H1 (cell line): Measurements from ENCODE around the gene CTDP1. TPM values are rescaled to one million over a fixed set of nuclear protein-coding genes. Genes with fewer than 3 reads are reported as not detected.

Experiments used
- CTCF ChIA-PET: fragments of 300-600 bp; sonication (Branson Sonifier 250); formaldehyde crosslinking; loops from one replicate; lab custom pipeline; 2021; ENCODE audit not compliant: partially characterized antibody; lab: Charles Lee
- POLR2A ChIA-PET: fragments of 300-600 bp; sonication (Branson Sonifier 250); formaldehyde crosslinking; loops from one replicate; lab custom pipeline; 2021; ENCODE audit warnings: inconsistent platforms; ENCODE audit not compliant: partially characterized antibody; lab: Charles Lee
- DNase-seq, 2 experiments: peaks; one replicate each; pipeline versions ENCODE4 v3.0.0 to v3.0.0-alpha.2; 2010 to 2022; ENCODE audit warnings: low spot score in 2 of 2, low read depth in 1 of 2, mixed read lengths in 1 of 2
- FAIRE-seq: peaks from 2 replicates; lab custom pipeline; 2011; peaks lifted over from hg19 to GRCh38; lab: Jason Lieb, UNC
- H2AFZ ChIP-seq: 2 replicates; pipeline ENCODE4 v1.8.1; 2012; ENCODE audit warnings: low read length, inconsistent platforms
- H2AK5ac ChIP-seq: 2 replicates; pipeline ENCODE4 v1.6.1; 2013; ENCODE audit warnings: low read depth, low read length
- H2BK120ac ChIP-seq: replicated peaks from 2 replicates; pipeline ENCODE3; 2013; ENCODE audit warnings: low read depth, low read length, inconsistent platforms
- H2BK12ac ChIP-seq: 2 replicates; pipeline ENCODE4 v1.6.1; 2013; ENCODE audit warnings: low read depth, low read length
- H2BK15ac ChIP-seq: 2 replicates; pipeline ENCODE4 v1.6.1; 2013; ENCODE audit warnings: low read length
- H2BK20ac ChIP-seq: 2 replicates; pipeline ENCODE4 v1.6.1; 2013; ENCODE audit warnings: low read length
- H2BK5ac ChIP-seq: 2 replicates; pipeline ENCODE4 v1.6.1; 2013; ENCODE audit warnings: low read depth, low read length
- H3K14ac ChIP-seq: 2 replicates; pipeline ENCODE4 v1.6.1; 2013; ENCODE audit warnings: inconsistent platforms; ENCODE audit not compliant: insufficient read length
- H3K18ac ChIP-seq: 2 replicates; pipeline ENCODE4 v1.6.1; 2013; ENCODE audit warnings: low read length; ENCODE audit errors: extremely low read depth
- H3K23ac ChIP-seq: 2 replicates; pipeline ENCODE4 v1.6.1; 2013; ENCODE audit warnings: inconsistent platforms; ENCODE audit not compliant: insufficient read length
- H3K23me2 ChIP-seq: 2 replicates; pipeline ENCODE4 v1.6.1; 2013; ENCODE audit warnings: low read depth, low read length
- H3K27ac ChIP-seq: 2 replicates; pipeline ENCODE4 v1.6.1; 2011; ENCODE audit warnings: low read depth, low read length, inconsistent platforms
- H3K27me3 ChIP-seq, 4 experiments: replicated peaks in 1 of 4; 1 replicate in 1 of 4; 2 replicates in 3 of 4; pipeline versions ENCODE4 v1.6.1 to v1.8.1; 2011 to 2013; ENCODE audit warnings: low read length in 3 of 4, mild to moderate bottlenecking in 3 of 4, inconsistent platforms in 2 of 4, mixed read lengths in 2 of 4, moderate library complexity in 1 of 4; ENCODE audit not compliant: control insufficient read depth in 3 of 4, insufficient read depth in 3 of 4; ENCODE audit errors: extremely low read depth in 1 of 4
- H3K36me3 ChIP-seq, 4 experiments: 2 replicates each; pipeline versions ENCODE4 v1.6.1 to v1.8.1; 2011 to 2013; ENCODE audit warnings: mild to moderate bottlenecking in 4 of 4, low read length in 3 of 4, moderate library complexity in 2 of 4, control low read depth in 1 of 4, inconsistent platforms in 1 of 4; ENCODE audit not compliant: insufficient read depth in 4 of 4, control insufficient read depth in 2 of 4
- H3K4ac ChIP-seq: replicated peaks from 2 replicates; pipeline ENCODE3; 2013; ENCODE audit warnings: low read length, low read depth, mixed read lengths, inconsistent platforms; ENCODE audit not compliant: insufficient read length
- H3K4me1 ChIP-seq, 4 experiments: replicated peaks in 1 of 4; 1 replicate in 1 of 4; 2 replicates in 3 of 4; pipeline versions ENCODE4 v1.6.1 to v1.8.1; 2011 to 2013; ENCODE audit warnings: low read length in 3 of 4, inconsistent platforms in 2 of 4, mixed read lengths in 1 of 4; ENCODE audit not compliant: insufficient read depth in 4 of 4, control insufficient read depth in 3 of 4
- H3K4me2 ChIP-seq, 2 experiments: 2 replicates each; pipeline versions ENCODE4 v1.6.1 to v1.8.1; 2011 to 2013; ENCODE audit warnings: low read depth in 2 of 2, low read length in 2 of 2, control low read depth in 1 of 2, inconsistent platforms in 1 of 2, mild to moderate bottlenecking in 1 of 2; ENCODE audit not compliant: insufficient read depth in 1 of 2
- H3K4me3 ChIP-seq, 4 experiments: fragments of 200-600, 300-600 bp in 1 of 4; sonication (generic), shearing (Covaris generic), sonication (Bioruptor Twin) in 1 of 4; 2 replicates each; pipeline versions ENCODE4 v1.5.1 to v1.8.1; 2011 to 2016; ENCODE audit warnings: low read length in 4 of 4, low read depth in 3 of 4, control low read depth in 2 of 4, inconsistent platforms in 2 of 4, mild to moderate bottlenecking in 2 of 4, mixed read lengths in 1 of 4, moderate library complexity in 1 of 4; ENCODE audit not compliant: insufficient read depth in 2 of 4; ENCODE audit errors: extremely low read depth in 1 of 4
- H3K56ac ChIP-seq: replicated peaks from 2 replicates; pipeline ENCODE3; 2013; ENCODE audit warnings: low read depth, mild to moderate bottlenecking, mixed read lengths, low read length, inconsistent platforms; ENCODE audit not compliant: insufficient read length
- H3K79me1 ChIP-seq: 2 replicates; pipeline ENCODE4 v1.6.1; 2013; ENCODE audit warnings: low read depth, low read length, control low read depth
- H3K79me2 ChIP-seq, 2 experiments: 2 replicates each; pipeline versions ENCODE4 v1.6.1 to v1.8.1; 2012 to 2013; ENCODE audit warnings: low read length in 2 of 2, mild to moderate bottlenecking in 2 of 2, inconsistent platforms in 1 of 2; ENCODE audit not compliant: insufficient read depth in 2 of 2, control insufficient read depth in 1 of 2
- H3K9ac ChIP-seq, 4 experiments: replicated peaks in 1 of 4; 1 replicate in 1 of 4; 2 replicates in 3 of 4; pipeline versions ENCODE4 v1.6.1 to v1.8.1; 2011 to 2013; ENCODE audit warnings: low read depth in 3 of 4, low read length in 3 of 4, control low read depth in 2 of 4, mild to moderate bottlenecking in 2 of 4, moderate library complexity in 2 of 4, inconsistent platforms in 1 of 4; ENCODE audit errors: extremely low read depth in 1 of 4
- H3K9me3 ChIP-seq, 2 experiments: 2 replicates each; pipeline versions ENCODE4 v1.6.1 to v1.8.1; 2012 to 2013; ENCODE audit warnings: mild to moderate bottlenecking in 2 of 2, moderate library complexity in 2 of 2, control low read depth in 1 of 2, inconsistent platforms in 1 of 2, low read depth in 1 of 2, low read length in 1 of 2, mixed read lengths in 1 of 2; ENCODE audit not compliant: insufficient read depth in 2 of 2
- H4K20me1 ChIP-seq, 2 experiments: replicated peaks in 1 of 2; 2 replicates each; pipeline versions ENCODE3 to v1.8.1; 2011 to 2013; ENCODE audit warnings: inconsistent platforms in 2 of 2, low read length in 2 of 2, mild to moderate bottlenecking in 1 of 2; ENCODE audit not compliant: insufficient read depth in 2 of 2, control insufficient read depth in 1 of 2
- H4K5ac ChIP-seq: 2 replicates; pipeline ENCODE4 v1.6.1; 2013; ENCODE audit warnings: low read length, low read depth, mixed read lengths, inconsistent platforms; ENCODE audit not compliant: insufficient read length
- H4K8ac ChIP-seq: 2 replicates; pipeline ENCODE4 v1.8.0; 2013; ENCODE audit warnings: mild to moderate bottlenecking, moderate library complexity, low read length, inconsistent platforms; ENCODE audit not compliant: insufficient read depth; ENCODE audit errors: extremely low read depth
- H4K91ac ChIP-seq: replicated peaks from 2 replicates; pipeline ENCODE3; 2013; ENCODE audit warnings: low read length, mixed read lengths, inconsistent platforms; ENCODE audit not compliant: insufficient read length
- CEBPB ChIP-seq: IDR thresholded peaks from 2 replicates; pipeline ENCODE4 v1.6.1; 2012; ENCODE audit warnings: low read depth, low read length
- POU5F1 ChIP-seq: IDR thresholded peaks from 2 replicates; pipeline ENCODE4 v1.6.1; 2011; ENCODE audit warnings: low read depth, mild to moderate bottlenecking, low read length, moderate library complexity
- RBBP5 ChIP-seq: IDR thresholded peaks from 2 replicates; pipeline ENCODE4 v1.7.1; 2012; ENCODE audit warnings: low read depth, mild to moderate bottlenecking, inconsistent platforms, low read length, moderate library complexity, borderline replicate concordance
- YY1 ChIP-seq: IDR thresholded peaks from 2 replicates; pipeline ENCODE4 v1.6.1; 2011; ENCODE audit warnings: low read depth, mild to moderate bottlenecking, low read length
- WGBS, 2 experiments: shearing (Covaris generic) in 1 of 2; methylation state at CpG; one replicate each; pipeline versions ENCODE4 v1.1.6 to v1.1.7; 2013 to 2015; ENCODE audit warnings: low lambda C conversion rate in 2 of 2, mixed read lengths in 2 of 2, inconsistent platforms in 1 of 2, low coverage in 1 of 2, missing lambda C conversion rate in 1 of 2; ENCODE audit not compliant: insufficient replicate concordance in 2 of 2, insufficient coverage in 1 of 2, insufficient read length in 1 of 2; ENCODE audit errors: extremely low coverage in 1 of 2, missing lambda C conversion rate in 1 of 2; 5-methylcytosine and 5-hydroxymethylcytosine counted together
- polyA plus RNA-seq, 7 experiments: library from polyadenylated mRNA; depleted of rRNA in 3 of 7; stranded (reverse) in 5 of 7; unstranded in 2 of 7; fragments of >200 nt in 5 of 7; fragments of 200-250 nt in 2 of 7; gene quantifications; 1 replicate in 5 of 7; 2 replicates in 1 of 7; 4 replicates in 1 of 7; pipeline versions ENCODE4 v1.2.1 to v1.2.3, GENCODE V29; 2011 to 2013; ENCODE audit warnings: missing spikeins in 2 of 7, mixed read lengths in 2 of 7
- total RNA-seq: library from RNA; stranded (reverse); fragmentation: NEBNext Ultra II Directional; extraction: Animal tissue kit (Norgen Biotek cat#: 25700); gene quantifications from 2 replicates; pipeline ENCODE4 v1.2.1, GENCODE V29; 2021

CTDP1 gene
- total and polyA plus RNA-seq, 2 of the 8 experiments (the other 6 are each of a cell fraction or from before 2014, with no cell fraction given) = 16.6 to 37.0 TPM

DNA sequence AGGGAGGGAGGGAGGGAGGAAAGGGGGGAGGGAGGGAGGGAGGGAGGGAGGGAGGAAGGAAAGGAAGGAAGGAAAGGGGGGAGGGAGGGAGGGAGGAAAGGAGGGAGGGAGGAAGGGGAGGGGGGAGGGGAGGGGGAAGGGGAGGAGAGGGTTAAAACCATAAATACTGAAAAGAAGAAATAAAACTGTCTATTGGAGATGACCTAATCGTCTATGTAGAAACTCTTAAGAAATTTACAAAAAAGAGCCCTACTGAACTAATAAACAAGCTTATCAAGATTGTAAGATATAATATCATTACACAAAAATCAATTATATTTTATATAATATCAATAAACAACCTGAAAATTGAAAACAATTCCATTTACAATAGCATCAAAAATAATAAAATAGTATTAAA lies 32.3 kb upstream of the CTDP1 start:
- Histone ChIP-seq H2AK5ac (no peak overlapping the region), H3K56ac (no peak overlapping the region), H3K14ac (no peak overlapping the region), H3K27me3 (no peaks in the 10 kb centered on the region; a peak in 1 of 7 replicates), H3K23ac (no peak overlapping the region), H2AFZ (no peak overlapping the region), H4K20me1 (no peaks in the 10 kb centered on the region), H2BK5ac (no peak overlapping the region), H3K18ac (no peak overlapping the region), H3K4me3 (no peak overlapping the region), H4K91ac (no peak overlapping the region), H3K4me1 (no peaks in the 10 kb centered on the region), H3K9me3 (no peaks in the 10 kb centered on the region), H4K5ac (no peak overlapping the region), H3K4me2 (no peak overlapping the region), H3K4ac (no peak overlapping the region), H3K23me2 (no peaks in the 10 kb centered on the region), H3K79me2 (no peaks in the 10 kb centered on the region), H3K27ac (no peak overlapping the region), H2BK20ac (no peak overlapping the region), H2BK15ac (no peak overlapping the region), H4K8ac (no peak overlapping the region), H3K36me3 (no peaks in the 10 kb centered on the region; a peak in 1 of 8 replicates), H3K79me1 (no peaks in the 10 kb centered on the region), H3K9ac (no peak overlapping the region), H2BK120ac (no peak overlapping the region), H2BK12ac (no peak overlapping the region)
- TF ChIP-seq YY1 (no peak), POU5F1 (no peak), CEBPB (no peak), RBBP5 (no peak)
- 0% methylated on average over 1 of the region's 1 CpG; no CpG with 5 or more reads in 1 of the 2 experiments for WGBS, 2 experiments
- CTCF ChIA-PET = no interaction called here
- POLR2A ChIA-PET = no interaction called here
- FAIRE-seq (no peak), DNase-seq (no peak)
